ENCODE data around the gene DLX6.
"Not testable (repeated sequence)": the region's sequence is repeated elsewhere in the genome, so short reads cannot be mapped to it uniquely, and the experiment has no call there.

Gene DLX6

DNA sequence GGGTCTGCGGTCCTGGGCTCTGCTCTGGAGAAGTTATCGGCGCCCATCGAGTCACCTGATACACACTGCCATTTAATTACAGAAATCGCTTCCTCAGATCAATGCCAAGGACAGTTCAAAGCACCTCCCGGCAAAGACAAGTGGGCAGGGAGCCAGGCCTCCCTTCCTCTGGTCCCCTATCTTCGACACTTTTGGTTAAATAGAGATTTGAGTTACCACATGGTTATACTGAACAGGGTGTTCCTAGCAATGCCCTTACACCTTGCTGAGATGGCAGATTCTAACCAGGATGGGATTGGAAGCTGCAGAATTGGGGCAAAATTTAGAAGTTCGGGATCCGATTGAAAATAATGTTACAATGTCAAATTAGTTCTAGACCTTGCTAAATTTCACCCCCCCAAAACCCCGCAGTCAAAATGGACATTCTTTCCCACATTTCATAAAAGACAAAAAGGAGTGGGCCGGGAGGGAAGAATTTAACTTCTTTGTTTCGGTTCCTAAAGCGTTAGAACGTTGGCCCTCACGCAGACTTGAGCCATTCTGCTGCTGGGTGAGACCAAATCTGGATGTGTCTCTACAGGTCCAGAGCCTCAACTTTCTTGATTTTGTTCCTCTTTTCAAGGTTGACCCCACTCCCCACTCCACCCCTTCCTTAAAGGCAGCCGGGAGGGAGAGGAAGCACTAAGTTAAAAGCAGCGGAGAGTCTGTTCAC is 21.5 kb downstream of the DLX6 start:
- Histone ChIP-seq H3F3A (ENCODE audit: control insufficient read depth, insufficient read depth) (no peaks in the 10 kb centered on the region), H3K4me1 (ENCODE audit: control insufficient read depth, low read length) (peaks cover 5% of the 10 kb centered on the region), H3K4me2 (ENCODE audit: low read length) (peak overlapping the region; percentile 45), H3K27me3 (ENCODE audit: control insufficient read depth, low read length) (peaks cover 32% of the 10 kb centered on the region), H3K9me3 (ENCODE audit: control insufficient read depth, insufficient read depth, low read length) (no peaks in the 10 kb centered on the region), H3K36me3 (ENCODE audit: control insufficient read depth, low read length) (no peaks in the 10 kb centered on the region), H4K20me1 (ENCODE audit: control insufficient read depth, insufficient read depth, low read depth, low read length) (no peaks in the 10 kb centered on the region), H3K79me2 (ENCODE audit: control insufficient read depth, low read length) (no peaks in the 10 kb centered on the region), H3K4me3 (ENCODE audit: low read length) (no peak overlapping the region; the same call in 1 of the 2 replicates), H3K27ac (ENCODE audit: low read depth, low read length) (no peak overlapping the region), H3K9me2 (replicated peaks; ENCODE audit: control insufficient read depth, low read length) (no peaks in the 10 kb centered on the region)
- TF ChIP-seq EZH2phosphoT487 (IDR thresholded peaks at IDR 0.05; ENCODE audit: borderline replicate concordance, low read length): no peak
- TF ChIP-seq, protein P1, sequence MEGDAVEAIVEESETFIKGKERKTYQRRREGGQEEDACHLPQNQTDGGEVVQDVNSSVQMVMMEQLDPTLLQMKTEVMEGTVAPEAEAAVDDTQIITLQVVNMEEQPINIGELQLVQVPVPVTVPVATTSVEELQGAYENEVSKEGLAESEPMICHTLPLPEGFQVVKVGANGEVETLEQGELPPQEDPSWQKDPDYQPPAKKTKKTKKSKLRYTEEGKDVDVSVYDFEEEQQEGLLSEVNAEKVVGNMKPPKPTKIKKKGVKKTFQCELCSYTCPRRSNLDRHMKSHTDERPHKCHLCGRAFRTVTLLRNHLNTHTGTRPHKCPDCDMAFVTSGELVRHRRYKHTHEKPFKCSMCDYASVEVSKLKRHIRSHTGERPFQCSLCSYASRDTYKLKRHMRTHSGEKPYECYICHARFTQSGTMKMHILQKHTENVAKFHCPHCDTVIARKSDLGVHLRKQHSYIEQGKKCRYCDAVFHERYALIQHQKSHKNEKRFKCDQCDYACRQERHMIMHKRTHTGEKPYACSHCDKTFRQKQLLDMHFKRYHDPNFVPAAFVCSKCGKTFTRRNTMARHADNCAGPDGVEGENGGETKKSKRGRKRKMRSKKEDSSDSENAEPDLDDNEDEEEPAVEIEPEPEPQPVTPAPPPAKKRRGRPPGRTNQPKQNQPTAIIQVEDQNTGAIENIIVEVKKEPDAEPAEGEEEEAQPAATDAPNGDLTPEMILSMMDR (IDR thresholded peaks at IDR 0.05; ENCODE audit: low read depth, low read length, poor library complexity, severe bottlenecking): no peak

DNA sequence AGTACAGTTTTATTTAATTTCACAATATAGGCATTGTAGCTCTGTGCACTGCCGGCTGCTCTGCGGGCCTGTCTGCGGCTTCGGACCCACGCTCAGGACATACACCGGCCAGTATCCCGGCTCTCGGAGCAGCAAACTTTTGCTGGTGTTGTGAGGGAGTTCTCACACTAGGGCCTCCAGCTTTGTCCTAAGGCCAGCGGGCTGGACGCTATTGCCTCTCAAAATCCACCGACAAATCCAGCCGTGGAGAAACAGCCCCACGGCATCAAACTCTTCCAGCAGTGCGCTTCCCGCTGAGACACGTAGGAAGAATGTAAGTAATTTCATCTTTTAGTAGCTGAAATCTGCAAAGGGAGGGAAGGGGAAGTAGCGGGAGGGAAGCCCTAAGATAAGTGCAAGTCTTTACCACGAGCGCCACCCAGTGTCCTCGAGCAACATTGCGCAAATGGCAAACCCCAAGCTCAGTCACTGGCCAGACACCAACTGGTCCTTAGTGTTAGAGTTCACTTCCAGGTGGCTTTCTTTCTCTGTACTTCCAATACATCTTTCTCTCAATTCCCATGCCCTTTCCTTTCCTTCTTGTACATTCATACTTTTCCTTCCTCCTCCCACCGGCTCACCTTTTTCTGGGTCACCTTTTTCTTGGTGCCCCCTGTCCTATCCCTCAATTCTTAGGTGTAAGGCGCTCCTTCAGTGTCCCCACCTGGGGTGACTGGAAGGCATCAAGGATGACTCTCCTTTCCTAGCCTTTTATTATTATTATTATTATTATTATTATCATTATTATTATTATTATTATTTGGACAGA is 22.3 kb downstream of the DLX6 start:
- Histone ChIP-seq H3K36me3 (ENCODE audit: control insufficient read depth, low read length) (no peaks in the 10 kb centered on the region), H3K27me3 (ENCODE audit: control insufficient read depth, low read length) (peaks cover 32% of the 10 kb centered on the region), H3K4me1 (ENCODE audit: control insufficient read depth, low read length) (peaks cover 5% of the 10 kb centered on the region), H3K79me2 (ENCODE audit: control insufficient read depth, low read length) (no peaks in the 10 kb centered on the region), H4K20me1 (ENCODE audit: control insufficient read depth, insufficient read depth, low read depth, low read length) (no peaks in the 10 kb centered on the region), H3K9me2 (replicated peaks; ENCODE audit: control insufficient read depth, low read length) (no peaks in the 10 kb centered on the region), H3K27ac (ENCODE audit: low read depth, low read length) (no peak overlapping the region), H3K9me3 (ENCODE audit: control insufficient read depth, insufficient read depth, low read length) (no peaks in the 10 kb centered on the region), H3F3A (ENCODE audit: control insufficient read depth, insufficient read depth) (no peaks in the 10 kb centered on the region), H3K4me3 (ENCODE audit: low read length) (peak overlapping the region; percentile 25), H3K4me2 (ENCODE audit: low read length) (peak overlapping the region; percentile 45)
- TF ChIP-seq, protein P1 (IDR thresholded peaks at IDR 0.05; ENCODE audit: low read depth, low read length, poor library complexity, severe bottlenecking): peak; percentile 97
- peak; percentile 73; the same call in 1 of the 2 replicates for TF ChIP-seq EZH2phosphoT487 (IDR thresholded peaks at IDR 0.05; ENCODE audit: borderline replicate concordance, low read length)

DNA sequence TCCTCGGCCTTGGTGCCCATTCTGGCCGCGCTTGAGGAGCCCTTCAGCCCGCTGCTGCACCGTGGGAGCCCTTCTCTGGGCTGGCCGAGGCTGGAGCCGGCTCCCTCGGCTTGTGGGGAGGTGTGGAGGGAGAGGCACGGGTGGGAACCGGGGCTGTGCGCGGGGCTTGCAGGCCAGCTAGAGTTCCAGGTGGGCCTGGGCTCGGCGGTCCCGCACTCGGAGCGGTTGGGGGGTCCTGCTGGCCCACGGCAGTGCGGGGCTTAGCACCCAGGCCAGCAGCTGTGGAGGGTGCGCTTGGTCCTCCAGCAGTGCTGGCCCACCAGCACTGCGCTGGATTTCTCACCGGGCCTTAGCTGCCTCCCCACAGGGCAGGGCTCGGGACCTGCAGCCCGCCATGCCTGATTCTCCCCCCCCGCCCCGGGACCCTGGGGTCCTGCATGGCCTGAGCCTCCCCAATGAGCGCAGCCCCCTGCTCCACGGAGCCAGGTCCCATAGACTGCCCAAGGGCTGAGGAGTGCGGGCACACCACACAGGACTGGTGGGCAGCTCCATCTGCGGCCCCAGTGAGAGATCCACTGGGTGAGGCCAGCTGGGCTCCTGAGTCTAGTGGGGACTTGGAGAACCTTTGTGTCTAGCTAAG is 29.0 kb downstream of the DLX6 start:
- H3K27me3 ChIP-seq (ENCODE audit: control insufficient read depth, low read length); H3K4me2 ChIP-seq (ENCODE audit: low read length); H4K20me1 ChIP-seq (ENCODE audit: control insufficient read depth, insufficient read depth, low read depth, low read length); H3K79me2 ChIP-seq (ENCODE audit: control insufficient read depth, low read length); H3F3A ChIP-seq (ENCODE audit: control insufficient read depth, insufficient read depth); H3K4me1 ChIP-seq (ENCODE audit: control insufficient read depth, low read length); H3K27ac ChIP-seq (ENCODE audit: low read depth, low read length); H3K9me3 ChIP-seq (ENCODE audit: control insufficient read depth, insufficient read depth, low read length); H3K9me2 ChIP-seq (replicated peaks; ENCODE audit: control insufficient read depth, low read length); H3K36me3 ChIP-seq (ENCODE audit: control insufficient read depth, low read length); H3K4me3 ChIP-seq (ENCODE audit: low read length): not testable (repeated sequence)
